ENCODE measurements around the gene RHBG. TPM values are rescaled to one million over a fixed set of nuclear protein-coding genes. Genes with fewer than 3 reads are reported as not detected.

Gene RHBG
- total and polyA plus RNA-seq, 2 of the 4 experiments (the other 2 are of a cell fraction), result not detected

DNA sequence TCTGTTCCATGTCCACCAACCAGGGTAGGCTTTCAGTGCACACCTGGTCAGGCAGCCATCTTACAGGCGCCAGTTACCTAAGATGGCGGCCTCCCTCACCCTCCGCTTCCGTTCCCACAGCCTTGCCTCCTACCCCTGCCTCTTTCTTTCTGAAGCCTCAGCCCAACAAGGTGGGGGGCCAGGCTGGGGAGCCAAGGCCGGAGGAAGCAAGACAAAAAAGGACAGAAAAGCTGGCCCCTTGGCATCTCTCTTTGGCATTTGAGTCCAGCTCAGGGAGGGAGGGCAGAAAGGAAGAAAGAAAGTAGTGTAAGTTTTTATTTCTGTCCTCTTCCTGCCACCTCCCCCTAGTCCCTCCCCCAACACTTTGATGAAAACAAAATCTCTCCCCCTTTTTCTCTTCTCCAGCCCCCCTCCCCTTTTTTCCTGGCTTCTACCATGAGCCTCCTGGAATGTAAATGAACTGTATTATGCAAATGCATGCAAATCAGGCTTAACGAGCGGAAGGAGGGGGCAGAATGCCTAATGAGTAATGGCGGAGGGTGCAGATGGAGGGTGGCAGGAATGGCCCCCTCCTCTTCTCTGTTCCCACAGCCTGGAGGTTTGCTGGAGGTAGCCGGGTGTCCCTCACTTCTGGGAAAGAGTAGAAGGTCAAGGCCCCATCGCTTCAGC is 43.8 kb downstream of the RHBG start:
- no peaks in the 10 kb centered on the region for H3K36me3 ChIP-seq (ENCODE audit: control insufficient read depth, insufficient read depth, low read length)

More for the DNA sequence above, 43.8 kb downstream of the RHBG start:
- Histone ChIP-seq H3K9ac (ENCODE audit: low read depth, low read length) (no peak overlapping the region), H3K56ac (ENCODE audit: extremely low read depth, insufficient read depth, low read length) (no peak overlapping the region), H2AFZ (replicated peaks; ENCODE audit: low read length, poor library complexity) (no peak overlapping the region), H4K8ac (ENCODE audit: low read depth in 2 of 2, low read length in 2 of 2) (no peak overlapping the region), H3K27me3 (ENCODE audit: control insufficient read depth, insufficient read depth, low read length) (peaks cover 73% of the 10 kb centered on the region), H2BK15ac (ENCODE audit: low read depth, low read length) (no peak overlapping the region), H2BK20ac (ENCODE audit: low read depth, low read length) (no peak overlapping the region), H2BK5ac (ENCODE audit: low read depth, low read length, poor library complexity, severe bottlenecking) (no peak overlapping the region), H3K4me2 (ENCODE audit: low read depth, low read length) (no peak overlapping the region), H3K18ac (ENCODE audit: low read depth, low read length) (no peak overlapping the region), H3K79me1 (ENCODE audit: low read depth in 1 of 2, low read length in 2 of 2) (no peaks in the 10 kb centered on the region), H2BK120ac (ENCODE audit: low read depth, low read length) (no peak overlapping the region), H3K9me3 (ENCODE audit: control insufficient read depth, insufficient read depth, low read length) (peaks cover under 1% of the 10 kb centered on the region; the same call in 1 of the 2 replicates), H3K4me3 (ENCODE audit: insufficient read depth, low read depth, low read length) (no peak overlapping the region), H2AK9ac (replicated peaks; ENCODE audit: low read depth, low read length, poor library complexity) (no peak overlapping the region), H4K91ac (ENCODE audit: insufficient read depth, low read depth, low read length) (no peak overlapping the region), H3K23ac (ENCODE audit: low read depth, low read length) (no peak overlapping the region), H3K27ac (ENCODE audit: insufficient read depth, low read length) (no peak overlapping the region), H3K9me1 (ENCODE audit: insufficient read depth, low read length) (no peaks in the 10 kb centered on the region), H3K14ac (replicated peaks; ENCODE audit: low read depth, low read length) (no peak overlapping the region), H4K5ac (ENCODE audit: low read depth, low read length) (no peak overlapping the region), H2AK5ac (ENCODE audit: low read depth, low read length) (no peak overlapping the region), H3K4ac (ENCODE audit: low read depth, low read length) (no peak overlapping the region), H3K4me1 (ENCODE audit: control insufficient read depth, insufficient read depth, low read length) (no peaks in the 10 kb centered on the region), H4K20me1 (ENCODE audit: insufficient read depth, low read length) (no peaks in the 10 kb centered on the region; the same call in none of the 2 replicates)
- POLR2A ChIA-PET (ENCODE audit: unreplicated experiment), result no interaction called here
- no peak for TF ChIP-seq POLR2A (IDR thresholded peaks at IDR 0.05; ENCODE audit: low read depth, low read length)
- TF ChIP-seq MXI1 (IDR thresholded peaks at IDR 0.05; ENCODE audit: borderline replicate concordance, low read depth, low read length), result no peak
- no peak for TF ChIP-seq NFE2L2 (IDR thresholded peaks at IDR 0.05; ENCODE audit: low read depth, low read length)
- TF ChIP-seq FOS (IDR thresholded peaks at IDR 0.05; ENCODE audit: low read depth, low read length), result no peak
- no peak for TF ChIP-seq MAFK (IDR thresholded peaks at IDR 0.05; ENCODE audit: low read depth, low read length)
- TF ChIP-seq USF2 (IDR thresholded peaks at IDR 0.05; ENCODE audit: low read depth, low read length), result no peak
- no peak for TF ChIP-seq MAZ (IDR thresholded peaks at IDR 0.05; ENCODE audit: borderline replicate concordance, low read depth, low read length)
- TF ChIP-seq, protein P1, sequence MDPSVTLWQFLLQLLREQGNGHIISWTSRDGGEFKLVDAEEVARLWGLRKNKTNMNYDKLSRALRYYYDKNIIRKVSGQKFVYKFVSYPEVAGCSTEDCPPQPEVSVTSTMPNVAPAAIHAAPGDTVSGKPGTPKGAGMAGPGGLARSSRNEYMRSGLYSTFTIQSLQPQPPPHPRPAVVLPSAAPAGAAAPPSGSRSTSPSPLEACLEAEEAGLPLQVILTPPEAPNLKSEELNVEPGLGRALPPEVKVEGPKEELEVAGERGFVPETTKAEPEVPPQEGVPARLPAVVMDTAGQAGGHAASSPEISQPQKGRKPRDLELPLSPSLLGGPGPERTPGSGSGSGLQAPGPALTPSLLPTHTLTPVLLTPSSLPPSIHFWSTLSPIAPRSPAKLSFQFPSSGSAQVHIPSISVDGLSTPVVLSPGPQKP (IDR thresholded peaks at IDR 0.05; ENCODE audit: borderline replicate concordance, low read depth, low read length), result no peak
- no peak for TF ChIP-seq CEBPB (IDR thresholded peaks at IDR 0.05; ENCODE audit: low read depth, low read length)
- TF ChIP-seq BHLHE40 (IDR thresholded peaks at IDR 0.05; ENCODE audit: low read depth, low read length), result no peak
- TF ChIP-seq RAD21 (IDR thresholded peaks at IDR 0.05; ENCODE audit: low read length), result no peak
- no TSS peak for BruUV-seq (replicated peaks)
- dilution Hi-C loops (cut with HindIII; ENCODE audit: low sequenced_read_pairs, unreplicated experiment), result no loop called here
- DNase-seq (no peak), ATAC-seq (ENCODE audit: low read depth) (no peak)
- no CpG with 5 or more reads among the region's 10 CpGs for WGBS, 2 experiments (ENCODE audit: extremely low coverage in 2 of 2, insufficient read length in 1 of 2)
- CTCF ChIA-PET, result no interaction called here
- intact Hi-C loops (cut with micrococcal nuclease), result no loop called here
- in situ Hi-C loops (cut with MboI; ENCODE audit: low sequenced_read_pairs), result no loop called here

All from IMR-90 (cell line).